ENCODE data around the gene FGB.

The FGB gene

GRCh38 chr4:154597798-154598774, 35.3 kb downstream of the FGB start:
- no peak for DNase-seq

GRCh38 chr4:154602404-154603020, 39.7 kb downstream of the FGB start:
- no peak for DNase-seq

GRCh38 chr4:154603033-154603943, 40.5 kb downstream of the FGB start:
- no peak for DNase-seq

- DNase-seq: no peak
Measured at GRCh38 chr4:154604696-154605200, 41.9 kb downstream of the FGB start.

- DNase-seq: no peak
Measured at GRCh38 chr4:154606728-154607723, 44.2 kb downstream of the FGB start.

- no peak for DNase-seq
Measured at GRCh38 chr4:154608361-154609252, 45.8 kb downstream of the FGB start.

- DNase-seq: no peak
Measured at GRCh38 chr4:154609532-154609931, 46.7 kb downstream of the FGB start.

- DNase-seq: no peak
Measured at GRCh38 chr4:154610582-154610981, 47.8 kb downstream of the FGB start.

- no peak for DNase-seq
Measured at GRCh38 chr4:154611833-154612232, 49.0 kb downstream of the FGB start.

- no peak for DNase-seq
Measured at GRCh38 chr4:154612472-154613414, 49.9 kb downstream of the FGB start, which contains the start of gene FGG. TSS of gene FGG (minus strand) at chr4:154612656. CDS start at chr4:154612609, 47 bp downstream.

GRCh38 chr4:154614306-154614705, 51.5 kb downstream of the FGB start:
- no peak for DNase-seq

- no peak for DNase-seq
Measured at GRCh38 chr4:154615211-154615610, 52.4 kb downstream of the FGB start.

- no peak for DNase-seq
Measured at GRCh38 chr4:154616287-154616686, 53.5 kb downstream of the FGB start.

- no peak for DNase-seq
Measured at GRCh38 chr4:154616731-154617130, 53.9 kb downstream of the FGB start.

- DNase-seq: no peak
Measured at GRCh38 chr4:154617820-154618317, 55.1 kb downstream of the FGB start.

- DNase-seq: no peak
Measured at GRCh38 chr4:154618708-154619315, 56.0 kb downstream of the FGB start.

- no peak for DNase-seq
Measured at GRCh38 chr4:154620111-154620510, 57.3 kb downstream of the FGB start.

All from NCI-H1105 (cell line).